Osteocyte (in vitro differentiated cells): Measurements from ENCODE around the gene PROM1. TPM values are rescaled to one million over a fixed set of nuclear protein-coding genes. Genes with fewer than 3 reads are reported as not detected.

Experiments used
- DNase-seq: peaks from one replicate; pipeline ENCODE4 v3.0.0; 2021; ENCODE audit warnings: mixed read lengths; ENCODE audit not compliant: unreplicated experiment; ENCODE audit errors: extremely low spot score
- H3K27ac Mint-ChIP-seq: one replicate; pipeline ENCODE4 v1.8.0; 2021; ENCODE audit warnings: mild to moderate bottlenecking, mixed read lengths; ENCODE audit not compliant: unreplicated experiment
- H3K27me3 Mint-ChIP-seq: one replicate; pipeline ENCODE4 v1.8.0; 2021; ENCODE audit warnings: mixed read lengths; ENCODE audit not compliant: unreplicated experiment
- H3K36me3 Mint-ChIP-seq: one replicate; pipeline ENCODE4 v1.8.0; 2021; ENCODE audit warnings: mixed read lengths; ENCODE audit not compliant: unreplicated experiment
- H3K4me1 Mint-ChIP-seq: one replicate; pipeline ENCODE4 v1.8.0; 2021; ENCODE audit warnings: mixed read lengths; ENCODE audit not compliant: unreplicated experiment
- H3K4me3 Mint-ChIP-seq: one replicate; pipeline ENCODE4 v1.8.0; 2021; ENCODE audit warnings: mild to moderate bottlenecking, moderate library complexity, mixed read lengths; ENCODE audit not compliant: unreplicated experiment
- H3K9me3 Mint-ChIP-seq: one replicate; pipeline ENCODE4 v1.8.0; 2021; ENCODE audit warnings: mixed read lengths; ENCODE audit not compliant: unreplicated experiment
- total RNA-seq: library from RNA; stranded (reverse); gene quantifications from 2 replicates; pipeline ENCODE4 v1.2.1, GENCODE V29; 2021
- TF ChIP-seq, protein P1 (sequence below): fragments of 200-600 bp; sonication (generic); IDR thresholded peaks from 2 replicates; pipeline ENCODE4 v1.5.0; 2021; ENCODE audit warnings: antibody characterized with exemption, mild to moderate bottlenecking, moderate library complexity

The PROM1 gene
- total RNA-seq, 1 donor from 2014 or later = not detected

GRCh38 chr4:16125571-16126445 is 42.0 kb upstream of the PROM1 start:
- TF ChIP-seq, protein P1, sequence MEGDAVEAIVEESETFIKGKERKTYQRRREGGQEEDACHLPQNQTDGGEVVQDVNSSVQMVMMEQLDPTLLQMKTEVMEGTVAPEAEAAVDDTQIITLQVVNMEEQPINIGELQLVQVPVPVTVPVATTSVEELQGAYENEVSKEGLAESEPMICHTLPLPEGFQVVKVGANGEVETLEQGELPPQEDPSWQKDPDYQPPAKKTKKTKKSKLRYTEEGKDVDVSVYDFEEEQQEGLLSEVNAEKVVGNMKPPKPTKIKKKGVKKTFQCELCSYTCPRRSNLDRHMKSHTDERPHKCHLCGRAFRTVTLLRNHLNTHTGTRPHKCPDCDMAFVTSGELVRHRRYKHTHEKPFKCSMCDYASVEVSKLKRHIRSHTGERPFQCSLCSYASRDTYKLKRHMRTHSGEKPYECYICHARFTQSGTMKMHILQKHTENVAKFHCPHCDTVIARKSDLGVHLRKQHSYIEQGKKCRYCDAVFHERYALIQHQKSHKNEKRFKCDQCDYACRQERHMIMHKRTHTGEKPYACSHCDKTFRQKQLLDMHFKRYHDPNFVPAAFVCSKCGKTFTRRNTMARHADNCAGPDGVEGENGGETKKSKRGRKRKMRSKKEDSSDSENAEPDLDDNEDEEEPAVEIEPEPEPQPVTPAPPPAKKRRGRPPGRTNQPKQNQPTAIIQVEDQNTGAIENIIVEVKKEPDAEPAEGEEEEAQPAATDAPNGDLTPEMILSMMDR = no peak
- Mint-ChIP-seq H3K36me3 (no peaks in the 10 kb centered on the region), H3K27ac (no peak overlapping the region), H3K27me3 (peaks cover 45% of the 10 kb centered on the region), H3K4me3 (no peak overlapping the region), H3K4me1 (no peaks in the 10 kb centered on the region), H3K9me3 (no peaks in the 10 kb centered on the region)
- no peak for DNase-seq

DNA sequence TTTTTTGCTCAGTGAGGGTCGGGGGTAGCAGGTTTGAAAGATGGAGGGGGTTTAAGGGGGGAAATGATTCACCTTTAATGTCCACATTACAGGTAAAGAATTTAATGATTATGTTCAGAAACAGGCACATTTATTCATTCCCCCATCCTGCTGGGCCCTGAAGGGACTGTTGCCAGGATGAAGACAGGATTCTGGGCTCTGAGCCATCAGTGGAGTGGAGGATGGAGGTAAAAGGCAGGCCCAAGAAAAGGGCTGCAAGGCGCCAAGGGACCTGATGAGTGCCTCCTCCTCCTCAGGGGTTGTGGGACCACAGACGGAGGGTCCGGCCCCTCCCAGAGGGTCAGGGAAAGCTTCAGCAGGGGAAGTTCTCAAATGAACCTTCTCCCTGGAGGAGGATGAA is 40.4 kb upstream of the PROM1 start:
- no peak for DNase-seq
- Mint-ChIP-seq H3K9me3 (no peaks in the 10 kb centered on the region), H3K36me3 (no peaks in the 10 kb centered on the region), H3K4me3 (no peak overlapping the region), H3K27me3 (peaks cover 45% of the 10 kb centered on the region), H3K27ac (no peak overlapping the region), H3K4me1 (no peaks in the 10 kb centered on the region)
- TF ChIP-seq, protein P1 = no peak

- no peaks in the 10 kb centered on the region for H3K9me3 Mint-ChIP-seq
- H3K36me3 Mint-ChIP-seq = no peaks in the 10 kb centered on the region
- H3K4me3 Mint-ChIP-seq = no peak overlapping the region
- peaks cover 49% of the 10 kb centered on the region for H3K27me3 Mint-ChIP-seq
- TF ChIP-seq, protein P1 = no peak
- H3K27ac Mint-ChIP-seq = no peak overlapping the region
- no peak for DNase-seq
- no peaks in the 10 kb centered on the region for H3K4me1 Mint-ChIP-seq
Measured at GRCh38 chr4:16123356-16124084, 39.7 kb upstream of the PROM1 start.

- Mint-ChIP-seq H3K36me3 (no peaks in the 10 kb centered on the region), H3K4me3 (no peak overlapping the region), H3K4me1 (no peaks in the 10 kb centered on the region), H3K9me3 (no peaks in the 10 kb centered on the region), H3K27ac (no peak overlapping the region), H3K27me3 (peaks cover 50% of the 10 kb centered on the region)
- DNase-seq = no peak
- TF ChIP-seq, protein P1 = no peak
Measured at GRCh38 chr4:16122784-16123183, 39.0 kb upstream of the PROM1 start.

- peak; percentile 19 for DNase-seq
Measured at GRCh38 chr4:16122308-16122711, 38.5 kb upstream of the PROM1 start.

More at GRCh38 chr4:16122308-16122711, 38.5 kb upstream of the PROM1 start:
- H3K27ac Mint-ChIP-seq = no peak overlapping the region
- TF ChIP-seq, protein P1 = no peak
- H3K4me3 Mint-ChIP-seq = no peak overlapping the region
- peaks cover 50% of the 10 kb centered on the region for H3K27me3 Mint-ChIP-seq
- no peaks in the 10 kb centered on the region for H3K9me3 Mint-ChIP-seq
- H3K36me3 Mint-ChIP-seq = no peaks in the 10 kb centered on the region
- H3K4me1 Mint-ChIP-seq = no peaks in the 10 kb centered on the region
